CD14-positive monocyte (primary cell): ENCODE data around the gene CCNDBP1. TPM values are rescaled to one million over a fixed set of nuclear protein-coding genes. Genes with fewer than 3 reads are reported as not detected.

Experiments
- DNase-seq, 3 donors: peaks; one replicate each; pipeline ENCODE4 v3.0.0-alpha.2; 2011 to 2022
- H2AFZ ChIP-seq: 2 replicates; pipeline ENCODE4 v1.6.0; 2012; ENCODE audit warnings: mild to moderate bottlenecking, low read depth, low read length, inconsistent platforms; ENCODE audit not compliant: insufficient read depth, poor library complexity, severe bottlenecking
- H3K27ac ChIP-seq, 2 donors: 1 replicate in 1 of 2; 2 replicates in 1 of 2; pipeline ENCODE4 v1.5.1; 2012 to 2013; ENCODE audit warnings: low read length in 2 of 2, control low read depth in 1 of 2, inconsistent platforms in 1 of 2, low read depth in 1 of 2, mild to moderate bottlenecking in 1 of 2
- H3K27me3 ChIP-seq, 2 donors: one replicate each; pipeline versions ENCODE4 v1.6.0 to v1.6.1; 2011 to 2013; ENCODE audit warnings: low read length in 2 of 2; ENCODE audit not compliant: control insufficient read depth in 2 of 2, insufficient read depth in 2 of 2
- H3K36me3 ChIP-seq, 2 donors: replicated peaks in 1 of 2; 1 replicate in 1 of 2; 2 replicates in 1 of 2; pipeline versions ENCODE4 v1.5.1 to v1.6.1; 2012 to 2013; ENCODE audit warnings: low read length in 2 of 2, control low read depth in 1 of 2, inconsistent platforms in 1 of 2, mild to moderate bottlenecking in 1 of 2; ENCODE audit not compliant: insufficient read depth in 2 of 2, control insufficient read depth in 1 of 2
- H3K4me1 ChIP-seq, 2 donors: 1 replicate in 1 of 2; 2 replicates in 1 of 2; pipeline versions ENCODE4 v1.5.1 to v1.6.1; 2012 to 2013; ENCODE audit warnings: low read length in 2 of 2, control low read depth in 1 of 2, inconsistent platforms in 1 of 2, mild to moderate bottlenecking in 1 of 2, moderate library complexity in 1 of 2; ENCODE audit not compliant: insufficient read depth in 2 of 2, control insufficient read depth in 1 of 2
- H3K4me2 ChIP-seq: replicated peaks from 2 replicates; pipeline ENCODE3; 2012; ENCODE audit warnings: low read length, moderate library complexity, mild to moderate bottlenecking; ENCODE audit not compliant: poor library complexity, severe bottlenecking; ENCODE audit errors: extremely low read depth
- H3K4me3 ChIP-seq, 3 experiments: fragments of 200-600 bp in 1 of 3; sonication (generic) in 1 of 3; replicated peaks in 1 of 3; 1 replicate in 2 of 3; 2 replicates in 1 of 3; pipeline ENCODE4 v1.5.1; 2011 to 2013; ENCODE audit warnings: low read length in 3 of 3, mild to moderate bottlenecking in 3 of 3, control low read depth in 2 of 3, low read depth in 2 of 3, inconsistent platforms in 1 of 3, moderate library complexity in 1 of 3
- H3K79me2 ChIP-seq: 2 replicates; pipeline ENCODE4 v1.6.0; 2012; ENCODE audit warnings: mild to moderate bottlenecking, control low read depth, inconsistent platforms, low read length, moderate library complexity; ENCODE audit not compliant: insufficient read depth
- H3K9ac ChIP-seq: 2 replicates; pipeline ENCODE4 v1.6.0; 2017; ENCODE audit warnings: low read length, mild to moderate bottlenecking; ENCODE audit not compliant: insufficient read depth, poor library complexity, severe bottlenecking
- H3K9me3 ChIP-seq, 2 donors: replicated peaks in 1 of 2; 1 replicate in 1 of 2; 2 replicates in 1 of 2; pipeline versions ENCODE4 v1.5.1 to v1.6.1; 2012 to 2013; ENCODE audit warnings: low read length in 2 of 2, control low read depth in 1 of 2; ENCODE audit not compliant: control insufficient read depth in 1 of 2, insufficient read depth in 1 of 2
- H4K20me1 ChIP-seq: 2 replicates; pipeline ENCODE4 v1.6.0; 2012; ENCODE audit warnings: mild to moderate bottlenecking, low read length, control low read depth, moderate library complexity; ENCODE audit not compliant: insufficient read depth
- H3K27ac Mint-ChIP-seq, 7 donors: one replicate each; pipeline ENCODE4 v1.8.0; 2020; ENCODE audit warnings: mild to moderate bottlenecking in 7 of 7, mixed read lengths in 7 of 7, moderate library complexity in 6 of 7, inconsistent platforms in 2 of 7
- H3K27me3 Mint-ChIP-seq, 3 donors: one replicate each; pipeline ENCODE4 v1.8.0; 2021 to 2022; ENCODE audit warnings: low read depth in 3 of 3, mild to moderate bottlenecking in 3 of 3, mixed read lengths in 3 of 3, moderate library complexity in 3 of 3, inconsistent platforms in 1 of 3
- H3K36me3 Mint-ChIP-seq, 2 donors: one replicate each; pipeline ENCODE4 v1.8.0; 2020; ENCODE audit warnings: mixed read lengths in 2 of 2, inconsistent platforms in 1 of 2, mild to moderate bottlenecking in 1 of 2
- H3K4me1 Mint-ChIP-seq: one replicate; pipeline ENCODE4 v1.8.0; 2020; ENCODE audit warnings: mild to moderate bottlenecking, mixed read lengths
- H3K4me3 Mint-ChIP-seq, 2 donors: one replicate each; pipeline ENCODE4 v1.8.0; 2020; ENCODE audit warnings: mild to moderate bottlenecking in 2 of 2, mixed read lengths in 2 of 2, moderate library complexity in 1 of 2
- H3K9me3 Mint-ChIP-seq, 7 donors: one replicate each; pipeline ENCODE4 v1.8.0; 2020 to 2022; ENCODE audit warnings: mixed read lengths in 7 of 7, mild to moderate bottlenecking in 6 of 7, moderate library complexity in 6 of 7, inconsistent platforms in 2 of 7
- WGBS: methylation state at CpG from one replicate; pipeline ENCODE4 v1.1.5; 2013; ENCODE audit warnings: missing lambda C conversion rate; ENCODE audit not compliant: insufficient coverage; 5-methylcytosine and 5-hydroxymethylcytosine counted together
- intact Hi-C, 2 donors: fragments of 100-400 bp; cut with micrococcal nuclease; formaldehyde crosslinking; loops; one replicate each; pipeline versions ENCODE4 v1.15.0 to v1.15.1; 2023
- polyA plus RNA-seq, 3 donors: library from polyadenylated mRNA; depleted of rRNA in 1 of 3; unstranded in 2 of 3; stranded (reverse) in 1 of 3; fragments of 300-500 nt in 2 of 3; fragments of >200 nt in 1 of 3; fragmentation: Illumina TruSeq in 2 of 3; gene quantifications; 1 replicate in 2 of 3; 2 replicates in 1 of 3; pipeline ENCODE4 v1.2.3, GENCODE V29; 2012 to 2021
- TF ChIP-seq, protein P1 (sequence below): fragments of 200-600 bp; IDR thresholded peaks from one replicate; pipeline ENCODE4 v1.8.0; 2022; ENCODE audit warnings: antibody characterized with exemption, mild to moderate bottlenecking

CCNDBP1 gene
- polyA plus RNA-seq, 3 donors = 79.2 to 205 (median 196) TPM

DNA sequence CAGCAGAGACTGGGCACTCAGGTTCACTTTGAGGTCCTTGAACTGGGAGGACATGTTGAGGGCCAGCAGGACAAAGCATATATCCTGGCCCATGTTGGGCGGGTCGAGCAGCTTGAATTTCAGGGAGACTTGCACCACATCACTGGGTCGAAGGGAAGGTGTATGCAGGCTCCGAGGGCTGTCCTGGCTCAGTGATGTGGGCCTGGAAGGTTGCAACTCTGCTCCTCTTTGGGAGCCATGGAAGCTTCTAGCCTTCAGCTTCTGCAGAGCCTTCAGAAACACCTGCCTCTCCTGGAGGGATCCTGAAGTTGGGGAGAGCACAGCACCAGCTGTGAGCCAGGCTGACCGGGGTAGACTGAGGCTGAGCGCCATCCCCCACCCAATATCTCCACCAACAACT, 50.3 kb downstream of the CCNDBP1 start:
- no peak overlapping the region for H3K4me3 ChIP-seq
- Mint-ChIP-seq H3K36me3 (no peaks in the 10 kb centered on the region), H3K27me3 (peaks cover 40 to 48% (median 40%) of the 10 kb centered on the region in 3 donors), H3K4me1 (peaks cover 20% of the 10 kb centered on the region), H3K4me3 (no peak overlapping the region), H3K9me3 (peaks cover 0 to 3% (median 0%) of the 10 kb centered on the region in 7 donors), H3K27ac (no peak overlapping the region)
- DNase-seq = no peak
- H3K9me3 ChIP-seq = no peaks in the 10 kb centered on the region
- no peaks in the 10 kb centered on the region for H4K20me1 ChIP-seq
- H3K36me3 ChIP-seq = no peaks in the 10 kb centered on the region
- H3K79me2 ChIP-seq = no peaks in the 10 kb centered on the region
- no peak overlapping the region for H3K27ac ChIP-seq
- TF ChIP-seq, protein P1, sequence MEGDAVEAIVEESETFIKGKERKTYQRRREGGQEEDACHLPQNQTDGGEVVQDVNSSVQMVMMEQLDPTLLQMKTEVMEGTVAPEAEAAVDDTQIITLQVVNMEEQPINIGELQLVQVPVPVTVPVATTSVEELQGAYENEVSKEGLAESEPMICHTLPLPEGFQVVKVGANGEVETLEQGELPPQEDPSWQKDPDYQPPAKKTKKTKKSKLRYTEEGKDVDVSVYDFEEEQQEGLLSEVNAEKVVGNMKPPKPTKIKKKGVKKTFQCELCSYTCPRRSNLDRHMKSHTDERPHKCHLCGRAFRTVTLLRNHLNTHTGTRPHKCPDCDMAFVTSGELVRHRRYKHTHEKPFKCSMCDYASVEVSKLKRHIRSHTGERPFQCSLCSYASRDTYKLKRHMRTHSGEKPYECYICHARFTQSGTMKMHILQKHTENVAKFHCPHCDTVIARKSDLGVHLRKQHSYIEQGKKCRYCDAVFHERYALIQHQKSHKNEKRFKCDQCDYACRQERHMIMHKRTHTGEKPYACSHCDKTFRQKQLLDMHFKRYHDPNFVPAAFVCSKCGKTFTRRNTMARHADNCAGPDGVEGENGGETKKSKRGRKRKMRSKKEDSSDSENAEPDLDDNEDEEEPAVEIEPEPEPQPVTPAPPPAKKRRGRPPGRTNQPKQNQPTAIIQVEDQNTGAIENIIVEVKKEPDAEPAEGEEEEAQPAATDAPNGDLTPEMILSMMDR = no peak
- H3K27me3 ChIP-seq = peaks cover 0 to 22% of the 10 kb centered on the region in 2 donors
- no peak overlapping the region for H3K4me2 ChIP-seq
- no peak overlapping the region for H2AFZ ChIP-seq
- intact Hi-C loops = no loop called here
- peaks cover 16 to 20% of the 10 kb centered on the region in 2 donors for H3K4me1 ChIP-seq
- WGBS = 92% methylated on average over 6 of the region's 6 CpGs
- H3K9ac ChIP-seq = no peak overlapping the region

DNA sequence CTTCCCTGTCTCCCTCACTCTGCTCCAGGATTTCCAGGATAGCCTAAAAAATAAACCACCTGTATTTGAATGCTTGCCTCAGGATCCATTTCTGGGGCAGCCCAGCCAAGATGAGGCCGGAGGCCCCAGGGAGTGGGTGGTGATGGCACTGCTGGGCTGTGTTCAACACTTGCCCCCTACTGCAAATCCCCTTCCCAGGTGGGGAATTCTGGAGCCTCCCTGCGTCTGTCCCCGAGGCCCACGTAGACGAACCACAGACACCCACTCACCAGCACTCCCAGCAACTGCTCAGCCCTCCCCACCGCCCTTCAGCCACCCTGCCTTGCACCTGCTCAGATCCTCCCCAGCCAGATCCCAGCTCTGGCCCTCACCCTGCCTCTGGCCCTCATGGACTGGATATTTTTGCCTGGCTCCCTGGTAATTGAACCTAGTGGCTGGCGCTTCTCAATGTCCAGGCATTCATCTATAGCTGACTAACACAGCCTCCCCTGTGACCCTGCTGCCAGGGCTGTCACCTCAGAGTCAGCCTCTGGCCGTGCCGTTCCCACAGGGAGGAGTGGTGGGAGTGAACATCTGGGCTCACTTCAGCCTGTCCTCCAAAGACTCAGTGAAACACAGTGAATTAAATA, 52.8 kb downstream of the CCNDBP1 start:
- H3K27ac Mint-ChIP-seq = peak overlapping the region in 2 of 7 donors; percentile 48 to 52
- Histone ChIP-seq H3K4me1 (peaks cover 16 to 20% of the 10 kb centered on the region in 2 donors), H4K20me1 (no peaks in the 10 kb centered on the region), H3K36me3 (no peaks in the 10 kb centered on the region), H2AFZ (no peak overlapping the region), H3K4me3 (no peak overlapping the region), H3K27me3 (peaks cover 11 to 37% of the 10 kb centered on the region in 2 donors), H3K4me2 (no peak overlapping the region), H3K9ac (no peak overlapping the region), H3K27ac (no peak overlapping the region), H3K9me3 (no peaks in the 10 kb centered on the region), H3K79me2 (no peaks in the 10 kb centered on the region)
- intact Hi-C loops = no loop called here
- TF ChIP-seq, protein P1 = no peak
- H3K36me3 Mint-ChIP-seq = peaks cover 0 to 1% of the 10 kb centered on the region in 2 donors
- WGBS = 97% methylated on average over 6 of the region's 9 CpGs
- no peak for DNase-seq
- peaks cover 20% of the 10 kb centered on the region for H3K4me1 Mint-ChIP-seq
- peaks cover 0 to 3% (median 0%) of the 10 kb centered on the region in 7 donors for H3K9me3 Mint-ChIP-seq
- peaks cover 45 to 68% (median 53%) of the 10 kb centered on the region in 3 donors for H3K27me3 Mint-ChIP-seq
- peak overlapping the region in 1 of 2 donors; percentile 3 for H3K4me3 Mint-ChIP-seq
